GM21423 (cell line): ENCODE results near the gene SPNS1.
"Not testable (repeated sequence)": the region's sequence is repeated elsewhere in the genome, so short reads cannot be mapped to it uniquely, and the experiment has no call there.

Experiments
- ATAC-seq: cut with Tn5 transposase; IDR thresholded peaks from one replicate; pipeline ENCODE4 v1.9.1; 2021; ENCODE audit warnings: mild to moderate bottlenecking, moderate library complexity; ENCODE audit not compliant: unreplicated experiment

Gene SPNS1

GRCh38 chr16:28987170-28987853, 12.7 kb downstream of the SPNS1 start:
- ATAC-seq, result no peak

GRCh38 chr16:28989363-28989762, 14.8 kb downstream of the SPNS1 start:
- ATAC-seq, result no peak

DNA sequence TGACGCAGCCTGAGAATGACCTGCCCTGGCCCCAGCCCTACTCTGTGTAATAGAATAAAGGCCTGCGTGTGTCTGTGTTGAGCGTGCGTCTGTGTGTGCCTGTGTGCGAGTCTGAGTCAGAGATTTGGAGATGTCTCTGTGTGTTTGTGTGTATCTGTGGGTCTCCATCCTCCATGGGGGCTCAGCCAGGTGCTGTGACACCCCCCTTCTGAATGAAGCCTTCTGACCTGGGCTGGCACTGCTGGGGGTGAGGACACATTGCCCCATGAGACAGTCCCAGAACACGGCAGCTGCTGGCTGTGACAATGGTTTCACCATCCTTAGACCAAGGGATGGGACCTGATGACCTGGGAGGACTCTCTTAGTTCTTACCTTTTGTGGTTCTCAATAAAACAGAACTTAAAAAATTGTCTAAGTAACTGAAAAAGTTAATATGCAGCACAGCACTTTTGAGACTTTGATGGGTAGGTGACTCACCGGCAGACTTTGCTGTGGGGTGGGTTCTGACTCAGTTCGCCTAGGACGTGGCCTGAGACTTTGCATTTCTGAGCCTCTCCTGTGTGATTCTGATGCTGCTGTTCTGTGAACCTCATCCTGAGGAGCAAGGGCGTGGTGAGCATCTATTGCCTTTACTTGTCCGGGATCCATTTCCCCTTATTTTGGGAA, 15.9 kb downstream of the SPNS1 start:
- ATAC-seq, result no peak

- ATAC-seq, result no peak
Observed at GRCh38 chr16:28991687-28992086, 17.1 kb downstream of the SPNS1 start.

DNA sequence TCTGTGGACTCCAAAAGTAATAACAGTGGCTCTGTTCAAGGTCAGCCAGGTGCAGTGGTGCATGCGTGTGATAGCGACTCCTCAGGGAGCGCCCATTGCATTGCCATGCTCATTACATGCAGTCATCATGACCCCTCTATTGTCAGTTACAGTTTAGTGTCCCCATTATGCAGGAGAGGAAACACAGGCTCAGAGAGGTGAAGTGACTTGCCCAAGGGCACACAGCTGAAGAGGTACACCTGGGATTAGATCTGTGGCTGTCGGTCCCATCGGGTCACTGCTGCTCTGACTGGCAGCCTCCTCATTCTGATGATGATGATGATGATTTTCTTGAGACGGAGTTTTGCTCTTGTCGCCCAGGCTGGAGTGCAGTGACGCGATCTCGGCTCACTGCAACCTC, 17.9 kb downstream of the SPNS1 start:
- ATAC-seq, result no peak

GRCh38 chr16:28998837-28999236, 24.3 kb downstream of the SPNS1 start:
- no peak for ATAC-seq

- no peak for ATAC-seq
Observed at GRCh38 chr16:28999577-28999976, 25.0 kb downstream of the SPNS1 start.

DNA sequence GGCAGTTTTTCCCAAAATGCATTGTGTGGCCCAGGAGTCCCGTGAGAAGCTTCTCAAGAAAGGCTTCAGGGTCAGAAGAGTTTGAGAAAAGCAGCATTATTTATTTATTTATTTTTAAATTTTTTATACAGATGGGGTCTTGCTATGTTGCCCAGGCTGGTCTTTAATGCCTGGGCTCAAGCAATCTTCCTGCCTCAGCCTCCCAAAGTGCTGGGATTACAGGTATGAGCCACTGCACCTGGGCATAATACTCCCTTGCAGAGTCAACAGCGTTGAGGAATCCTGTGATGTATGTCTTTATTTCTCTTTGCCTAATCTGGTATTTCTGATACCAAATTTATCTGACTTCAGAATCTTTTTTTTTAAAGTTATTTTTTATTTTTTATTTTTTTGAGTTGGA, 25.4 kb downstream of the SPNS1 start:
- no peak for ATAC-seq

- not testable (repeated sequence) for ATAC-seq
Observed at GRCh38 chr16:29004496-29005139, 30.0 kb downstream of the SPNS1 start.

- no peak for ATAC-seq
Observed at GRCh38 chr16:29007730-29008593, 33.4 kb downstream of the SPNS1 start.

- ATAC-seq, result no peak
Observed at GRCh38 chr16:29009050-29009837, 34.7 kb downstream of the SPNS1 start.

DNA sequence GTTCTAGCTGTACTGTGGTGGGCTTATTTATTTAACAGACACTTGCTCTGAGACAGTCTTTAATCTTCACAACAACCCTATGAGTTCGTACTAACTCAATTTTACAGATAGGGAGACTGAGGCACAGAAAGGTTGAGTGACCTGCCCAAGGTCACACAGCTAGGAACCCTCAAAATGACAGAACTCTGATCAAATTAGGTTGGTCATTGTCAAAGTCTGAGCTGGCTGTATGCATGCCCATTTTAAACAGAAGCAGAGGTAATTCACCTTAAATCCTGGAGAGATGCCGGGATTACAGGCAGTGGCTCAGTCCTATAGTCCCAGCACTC, 35.2 kb downstream of the SPNS1 start:
- no peak for ATAC-seq

GRCh38 chr16:29011112-29011511, 36.5 kb downstream of the SPNS1 start:
- no peak for ATAC-seq

- ATAC-seq, result no peak
Observed at GRCh38 chr16:29011851-29012250, 37.3 kb downstream of the SPNS1 start.

DNA sequence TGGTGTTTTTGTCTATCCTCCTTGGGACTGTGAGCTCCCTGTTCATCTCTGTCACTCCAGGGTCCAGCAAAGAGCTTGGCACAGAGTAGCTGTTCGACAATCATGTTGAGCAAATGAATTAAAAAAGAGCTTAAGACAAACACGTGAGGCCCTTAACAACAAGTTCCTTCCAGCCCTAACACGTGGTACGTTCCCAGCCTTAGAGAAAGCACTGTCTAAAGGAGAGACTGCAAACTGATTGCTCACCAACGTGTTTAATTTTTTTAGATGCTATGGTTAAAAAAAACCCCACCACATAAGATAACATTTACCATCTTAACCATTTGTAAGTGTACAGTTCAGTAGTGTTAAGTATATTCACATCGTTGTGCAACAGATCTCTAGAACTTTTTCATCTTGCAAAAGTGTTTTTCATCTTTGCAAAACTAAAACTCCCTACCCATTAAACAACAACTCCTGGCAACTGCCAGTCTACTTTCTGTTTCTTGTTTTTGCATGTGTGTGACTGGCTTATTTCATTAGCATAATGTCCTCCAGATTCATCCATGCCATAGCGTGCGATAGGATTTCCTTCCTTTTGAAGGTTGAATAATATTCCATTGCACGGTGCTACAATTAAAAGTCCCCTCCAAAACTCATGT, 38.5 kb downstream of the SPNS1 start:
- ATAC-seq, result no peak

DNA sequence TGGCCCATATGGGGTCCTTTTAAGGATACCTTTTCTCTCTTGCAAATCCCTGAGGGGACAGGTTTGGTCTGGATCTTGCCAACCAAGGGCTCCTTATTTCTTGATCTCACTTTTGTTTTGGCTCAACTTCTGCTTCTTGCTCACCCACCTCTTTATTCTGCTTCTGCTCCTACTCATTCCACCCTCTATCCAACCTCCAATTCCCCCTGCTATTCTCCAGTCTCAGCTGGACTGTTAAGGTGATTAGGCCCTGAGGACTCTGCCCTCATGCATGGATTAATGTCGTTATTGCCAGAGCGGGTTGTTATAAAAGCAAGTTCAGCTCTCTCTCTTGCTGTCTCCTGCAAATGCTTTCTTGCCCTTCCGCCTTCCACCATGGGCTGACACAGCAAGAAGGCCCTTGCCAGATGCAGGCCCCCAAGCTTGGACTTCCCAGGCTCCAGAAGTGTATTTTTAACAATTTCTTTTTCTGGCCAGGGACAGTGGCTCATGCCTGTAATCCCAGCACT, 40.0 kb downstream of the SPNS1 start:
- no peak for ATAC-seq

DNA sequence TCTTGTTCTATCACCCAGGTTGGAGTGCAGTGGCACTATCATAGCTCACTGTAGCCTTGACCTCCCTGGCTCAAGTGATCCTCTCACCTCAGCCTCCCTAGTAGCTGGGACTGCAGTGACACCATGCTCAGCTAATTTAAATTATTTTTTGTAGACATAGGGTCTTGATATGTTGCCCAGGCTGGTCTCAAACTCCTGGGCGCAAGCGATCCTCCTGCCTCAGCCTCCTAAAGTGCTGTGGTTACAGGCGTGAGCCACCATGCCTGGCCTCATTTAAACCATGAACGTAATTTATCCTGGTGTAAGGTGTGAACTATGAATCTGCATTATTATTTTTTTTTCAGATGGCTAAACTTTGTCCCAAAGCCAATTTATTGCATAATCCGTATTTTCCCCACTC, 47.6 kb downstream of the SPNS1 start:
- ATAC-seq, result no peak

DNA sequence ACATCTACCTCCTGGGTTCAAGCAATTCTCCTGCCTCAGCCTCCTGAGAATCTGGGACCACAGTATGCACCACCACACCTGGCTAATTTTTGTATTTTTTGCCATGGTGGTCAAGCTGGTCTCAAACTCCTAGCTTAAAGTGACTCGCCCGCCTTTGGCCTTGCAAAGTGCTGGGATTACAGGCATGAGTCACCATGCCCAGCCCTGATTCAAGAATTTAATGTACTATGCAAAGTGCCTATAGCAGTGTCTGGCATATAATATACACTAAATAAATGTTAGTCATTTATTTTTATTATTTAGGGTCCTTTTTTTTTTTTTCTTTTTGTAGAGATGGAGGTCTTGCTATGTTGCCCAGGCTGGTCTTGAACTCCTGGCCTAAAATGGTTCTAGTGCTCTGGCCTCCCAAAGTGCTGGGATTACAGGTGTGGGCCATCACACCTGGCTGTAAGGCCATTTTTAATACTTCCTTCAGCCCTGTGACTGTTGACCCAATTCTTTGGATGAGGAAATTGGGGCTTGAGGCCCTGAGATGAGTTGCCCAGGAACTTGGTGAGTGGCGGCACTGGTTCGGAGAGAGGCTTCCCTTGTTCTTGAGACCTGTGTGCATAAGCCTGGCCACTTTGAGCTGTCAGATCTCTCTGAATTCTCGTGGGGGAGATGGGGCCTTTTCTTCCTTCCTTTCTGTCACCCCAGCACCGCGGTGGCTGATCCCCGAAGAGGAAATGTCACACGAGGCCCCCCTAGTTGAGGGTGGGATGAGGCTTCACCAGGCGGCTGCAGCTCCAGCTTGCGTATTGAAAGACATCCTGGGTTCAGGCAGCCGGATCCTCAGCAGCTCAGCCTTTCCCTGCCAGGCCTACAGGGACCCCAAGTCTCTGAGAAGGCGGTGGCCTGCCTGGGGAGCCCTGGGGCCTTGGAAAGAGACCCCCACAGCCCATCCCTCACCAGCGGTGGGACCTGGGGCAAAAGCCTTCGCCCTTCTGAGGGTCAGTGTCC, 49.0 kb downstream of the SPNS1 start:
- ATAC-seq, result no peak

DNA sequence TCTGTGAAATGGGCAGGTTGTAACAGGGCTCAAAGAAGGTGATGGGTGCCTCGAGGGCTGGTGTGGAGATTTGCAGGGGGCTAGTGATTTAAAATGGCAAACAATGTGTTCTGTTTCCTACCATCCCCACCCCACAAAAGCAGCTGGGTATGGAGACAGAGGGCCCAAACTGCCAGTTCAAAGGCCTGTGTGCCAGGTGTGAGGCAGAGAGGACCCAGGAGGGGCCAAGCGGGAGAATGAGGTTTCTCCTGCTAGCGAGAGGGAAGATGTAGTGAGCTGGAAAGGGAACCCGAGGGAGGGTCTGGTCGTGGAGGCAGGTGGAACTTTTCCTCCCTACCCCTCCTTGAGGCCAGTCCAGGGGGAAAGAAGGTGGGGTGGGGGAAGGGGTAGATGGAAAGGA, 49.7 kb downstream of the SPNS1 start:
- ATAC-seq, result no peak
